ENCODE measurements around the gene VPS51.

The VPS51 gene

DNA sequence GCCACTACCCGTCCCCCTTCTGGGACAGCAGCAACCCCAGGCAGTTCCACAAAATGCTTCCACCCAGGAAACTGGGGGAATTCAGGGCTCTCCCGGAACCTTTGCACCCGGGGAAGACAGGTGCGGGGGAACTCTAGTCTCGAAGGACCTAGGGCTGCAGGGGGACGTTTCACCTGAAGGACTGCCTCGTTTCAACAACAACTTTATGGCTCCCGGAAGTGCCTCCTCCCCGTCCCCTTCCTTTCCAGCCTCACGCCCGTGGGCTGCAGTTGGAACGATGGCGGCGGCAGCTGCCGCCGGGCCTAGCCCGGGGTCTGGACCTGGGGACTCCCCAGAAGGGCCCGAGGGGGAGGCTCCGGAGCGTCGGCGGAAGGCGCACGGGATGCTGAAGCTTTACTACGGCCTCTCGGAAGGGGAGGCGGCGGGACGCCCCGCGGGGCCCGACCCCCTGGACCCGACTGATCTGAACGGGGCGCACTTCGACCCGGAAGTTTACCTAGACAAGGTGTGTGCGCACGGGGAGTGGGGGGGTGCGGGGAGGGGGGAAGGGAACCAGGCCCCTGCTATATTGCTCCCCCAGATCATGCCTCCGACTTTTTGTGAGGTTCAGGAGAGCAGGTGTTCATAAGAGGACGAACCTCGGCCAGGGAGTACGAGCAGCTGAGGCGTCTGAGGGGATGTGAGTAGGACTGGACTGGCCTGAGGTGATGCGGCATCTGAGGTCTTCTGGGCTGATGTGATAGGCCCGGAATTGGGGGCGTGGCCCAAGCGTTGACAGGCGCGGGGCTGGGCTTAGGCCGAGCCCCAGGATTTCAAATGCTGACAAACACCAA lies at the start of gene VPS51:
Gene VPS51, plus strand, starts transcription at position 241 of the 833 bp plus-strand sequence. Its CDS starts 37 bp downstream, at position 278.
- DNase-seq (ENCODE audit: low spot score): peak; percentile 90

DNA sequence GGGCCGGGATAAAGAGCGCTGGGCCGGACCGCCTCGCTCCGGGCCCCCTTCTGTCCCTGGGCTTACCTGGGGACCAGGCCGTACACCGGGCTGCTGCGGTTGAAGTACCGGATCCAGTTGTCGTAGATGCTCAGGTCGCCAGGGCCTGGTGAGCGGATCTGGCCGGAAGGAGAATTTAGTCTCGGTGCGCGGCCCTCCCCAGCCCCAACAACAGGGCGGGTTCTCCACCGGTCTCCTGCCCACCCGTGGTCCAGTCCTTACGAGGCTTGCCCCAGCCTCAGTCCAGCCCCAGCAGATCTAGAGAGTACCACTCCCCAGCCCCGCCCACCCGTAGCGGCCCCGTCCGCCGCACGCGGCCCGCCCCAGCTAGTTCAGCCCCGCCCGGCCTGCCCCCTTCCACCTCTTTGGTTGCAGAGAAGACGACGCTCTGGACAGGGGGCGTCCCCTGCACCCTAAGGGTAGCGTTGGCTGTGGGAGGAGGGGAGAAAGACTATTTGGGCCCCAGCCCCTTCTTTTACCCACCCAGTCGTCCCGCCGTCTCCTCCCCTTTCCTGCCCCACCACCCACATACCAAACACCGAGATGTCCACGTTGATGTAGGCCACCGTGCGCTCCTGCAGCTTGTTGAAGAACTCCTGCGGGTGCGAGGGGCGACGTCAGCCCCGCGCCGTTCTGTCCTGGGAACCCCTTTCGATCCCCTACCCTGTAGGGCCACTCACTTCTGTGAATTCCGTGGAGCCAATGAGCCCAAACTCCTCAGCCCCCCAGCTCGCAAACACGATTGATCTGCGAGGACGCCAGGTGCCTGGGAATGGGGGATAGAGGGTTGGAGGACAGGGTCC lies 48.2 kb upstream of the VPS51 start:
- DNase-seq (ENCODE audit: low spot score): no peak

DNA sequence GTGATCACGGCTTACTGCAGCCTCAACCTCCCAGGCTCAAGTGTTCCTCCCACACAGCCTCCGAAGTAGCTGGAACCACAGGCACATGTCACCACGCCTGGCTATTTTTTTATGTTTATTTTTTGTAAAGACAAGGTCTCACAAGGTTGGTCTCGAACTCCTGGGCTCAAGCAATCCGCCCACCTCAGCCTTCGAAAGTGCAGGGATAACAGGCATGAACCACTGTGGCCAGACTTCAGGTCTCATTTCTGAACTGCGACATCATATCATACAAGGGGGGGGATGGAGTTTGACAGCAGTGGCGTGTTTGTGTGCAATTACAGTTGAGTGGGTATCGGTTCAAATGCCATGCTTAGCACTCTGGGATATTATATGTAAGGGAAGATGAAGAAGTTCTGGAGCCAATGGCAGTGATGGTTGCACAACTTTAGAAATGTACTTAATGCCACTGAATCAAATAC lies 44.6 kb upstream of the VPS51 start:
- no peak for DNase-seq (ENCODE audit: low spot score)

DNA sequence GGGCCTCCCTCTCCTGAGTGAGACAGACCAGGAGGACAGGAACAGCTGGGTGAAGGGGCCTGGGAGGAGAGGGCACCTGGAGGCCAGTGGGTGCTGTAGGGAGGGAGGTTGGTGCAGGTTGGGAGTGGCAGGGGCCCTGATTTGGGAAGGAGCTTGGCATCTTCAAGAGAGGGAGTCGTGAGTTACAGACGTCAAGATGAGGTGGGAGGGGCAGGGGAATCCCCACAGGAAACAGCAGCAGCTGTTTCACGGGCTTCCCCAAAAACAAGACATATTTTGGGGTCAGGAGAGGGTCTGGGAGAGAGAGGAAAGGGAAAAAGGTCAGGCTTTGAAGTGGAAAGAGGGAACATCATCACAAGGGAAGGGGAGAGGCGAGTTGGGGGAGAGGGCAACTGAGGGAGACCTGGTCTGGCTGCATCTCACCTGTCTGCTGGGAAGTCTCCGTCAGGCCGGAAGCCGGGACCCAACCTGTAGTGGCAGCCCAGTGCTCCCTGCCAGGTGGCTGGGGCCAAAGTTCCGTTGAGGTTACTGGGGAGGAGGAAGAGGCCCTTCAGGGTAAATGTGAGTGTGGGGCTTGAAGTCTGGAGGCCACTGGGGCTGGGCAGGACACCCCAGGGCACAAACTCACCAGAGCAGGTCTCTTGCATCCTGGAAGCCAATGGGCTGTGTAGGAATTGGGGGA lies 42.0 kb upstream of the VPS51 start:
- no peak for DNase-seq (ENCODE audit: low spot score)

DNA sequence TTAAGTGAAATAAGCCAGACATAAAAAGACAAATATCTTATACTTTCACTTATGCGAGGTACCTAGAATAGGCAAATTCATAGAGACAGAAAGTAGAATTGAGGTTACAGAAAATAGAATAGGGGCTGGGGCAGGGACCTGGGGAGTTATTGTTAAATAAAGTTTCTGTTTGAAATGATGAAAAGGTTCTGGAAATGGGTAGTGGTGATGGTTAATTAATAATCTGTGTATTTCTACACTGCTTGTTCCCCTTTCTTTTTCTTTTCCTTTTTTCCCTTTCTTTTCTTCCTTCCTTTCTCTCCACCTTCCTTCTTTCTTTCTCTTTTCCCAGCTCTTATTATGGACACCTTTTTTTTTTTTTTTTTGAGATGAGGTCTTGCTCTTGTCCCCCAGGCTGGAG lies 40.5 kb upstream of the VPS51 start:
- DNase-seq (ENCODE audit: low spot score): no peak

DNA sequence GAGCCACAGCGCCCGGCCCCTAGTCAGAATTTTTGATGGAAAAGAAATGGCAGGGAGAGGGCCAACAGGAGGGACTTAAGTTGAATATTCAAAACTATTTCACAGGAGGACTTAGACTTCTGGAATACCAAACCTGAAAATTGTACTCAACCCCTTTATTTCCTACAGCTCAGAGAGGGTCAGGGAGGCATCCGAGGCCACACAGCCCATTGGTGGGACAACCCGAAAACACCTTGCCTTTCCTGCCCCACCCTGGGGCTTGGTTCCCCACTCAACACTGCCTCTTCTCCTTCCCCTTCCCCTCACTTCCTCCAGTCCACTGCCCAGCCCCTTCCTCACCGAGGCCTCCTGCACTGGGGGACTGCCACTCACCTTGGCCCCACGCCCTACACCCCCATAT lies 39.0 kb upstream of the VPS51 start:
- DNase-seq (ENCODE audit: low spot score): no peak

DNA sequence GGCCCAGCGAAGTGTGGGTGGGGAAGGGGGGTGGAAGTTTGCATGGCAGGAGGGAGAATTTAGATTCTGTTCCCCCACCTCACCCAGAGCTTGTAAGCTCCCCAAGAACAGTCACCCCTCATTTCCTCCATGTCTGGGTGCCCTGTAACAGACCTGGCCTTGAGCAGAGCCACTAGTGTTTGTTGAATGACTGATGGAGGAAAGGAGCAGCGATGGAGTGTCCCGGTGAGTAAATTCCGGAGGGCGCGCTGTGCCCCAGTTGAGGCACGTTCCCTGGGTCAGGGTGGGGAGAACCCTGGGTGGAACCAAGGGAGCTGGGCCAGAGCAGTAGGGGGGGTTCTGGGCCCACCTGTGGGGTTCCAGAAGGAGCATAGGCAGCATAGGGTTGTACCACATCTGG lies 38.5 kb upstream of the VPS51 start:
- no peak for DNase-seq (ENCODE audit: low spot score)

DNA sequence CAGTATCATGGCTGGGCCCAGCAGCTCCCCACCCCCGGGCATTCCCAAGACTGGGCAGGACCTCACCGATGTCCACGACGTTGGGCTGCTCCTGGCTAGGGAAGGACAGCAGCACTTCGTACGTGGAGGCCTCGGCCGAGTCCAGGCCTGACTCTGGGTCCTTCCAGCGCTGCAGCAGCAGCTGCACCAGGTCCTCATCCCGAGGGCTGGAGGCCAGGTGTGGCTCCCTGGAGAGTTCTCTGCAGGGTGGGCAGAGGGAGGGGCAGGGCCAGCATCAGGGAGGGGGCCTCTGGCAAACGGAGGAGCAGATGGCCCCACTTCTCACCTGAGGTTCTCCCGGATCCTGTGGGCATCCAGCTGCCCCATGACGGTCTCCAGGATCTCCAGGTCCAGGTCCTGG lies 38.0 kb upstream of the VPS51 start:
- DNase-seq (ENCODE audit: low spot score): no peak

DNA sequence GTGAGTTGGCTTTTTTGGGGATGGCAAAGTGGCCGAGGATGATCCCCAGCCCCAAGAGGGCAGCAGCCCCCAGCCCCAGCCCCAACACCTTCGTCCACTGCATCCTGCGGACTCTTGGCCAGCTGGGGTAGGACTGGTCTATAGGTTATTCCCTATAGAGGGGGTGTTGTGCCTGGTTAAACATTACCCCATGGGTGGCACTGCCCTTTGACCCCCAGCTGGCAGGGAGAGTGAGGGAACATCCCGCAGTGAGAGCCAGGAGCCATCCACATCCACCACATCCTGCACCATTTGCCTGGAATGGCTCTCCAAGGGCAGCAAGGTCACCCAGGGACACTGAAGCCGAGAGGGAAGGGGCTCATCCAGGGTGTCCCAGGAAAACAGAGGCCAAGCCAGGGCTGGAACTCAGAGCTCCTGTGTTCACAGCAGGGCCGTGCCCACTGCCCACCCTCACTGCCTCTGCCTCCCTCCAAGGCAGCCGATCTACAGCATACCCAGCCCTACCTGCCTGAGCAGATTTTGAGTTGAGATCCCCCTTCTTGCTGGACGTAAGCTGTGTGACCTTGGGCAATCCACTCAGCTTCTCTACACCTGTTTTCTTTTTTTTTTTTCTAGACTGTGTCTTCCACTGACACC lies 37.5 kb upstream of the VPS51 start, which contains the start of gene NAALADL1:
Gene NAALADL1, minus strand, starts transcription at position 135 of the 636 bp plus-strand sequence. Its CDS starts 32 bp downstream, at position 103.
- no peak for DNase-seq (ENCODE audit: low spot score)

DNA sequence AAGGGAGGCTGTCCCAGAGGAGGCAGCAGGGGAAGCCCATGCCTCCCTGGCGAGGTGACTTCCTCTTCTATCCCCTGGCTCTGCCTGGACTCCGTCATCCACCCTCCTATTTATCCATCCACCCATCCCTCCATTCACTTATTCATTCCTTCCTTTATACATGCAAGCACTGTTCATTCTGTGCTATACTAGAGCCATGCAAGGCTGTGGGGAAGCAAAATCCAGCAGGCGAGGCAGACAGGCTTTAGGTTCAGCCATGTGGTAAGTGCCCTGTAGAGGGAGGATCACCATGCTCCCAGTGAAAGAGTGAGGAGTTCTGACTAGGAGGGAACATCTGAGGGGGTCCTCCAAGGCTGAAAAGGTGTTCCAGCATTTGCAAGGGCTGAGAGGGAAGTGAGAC lies 36.5 kb upstream of the VPS51 start:
- DNase-seq (ENCODE audit: low spot score): no peak

DNA sequence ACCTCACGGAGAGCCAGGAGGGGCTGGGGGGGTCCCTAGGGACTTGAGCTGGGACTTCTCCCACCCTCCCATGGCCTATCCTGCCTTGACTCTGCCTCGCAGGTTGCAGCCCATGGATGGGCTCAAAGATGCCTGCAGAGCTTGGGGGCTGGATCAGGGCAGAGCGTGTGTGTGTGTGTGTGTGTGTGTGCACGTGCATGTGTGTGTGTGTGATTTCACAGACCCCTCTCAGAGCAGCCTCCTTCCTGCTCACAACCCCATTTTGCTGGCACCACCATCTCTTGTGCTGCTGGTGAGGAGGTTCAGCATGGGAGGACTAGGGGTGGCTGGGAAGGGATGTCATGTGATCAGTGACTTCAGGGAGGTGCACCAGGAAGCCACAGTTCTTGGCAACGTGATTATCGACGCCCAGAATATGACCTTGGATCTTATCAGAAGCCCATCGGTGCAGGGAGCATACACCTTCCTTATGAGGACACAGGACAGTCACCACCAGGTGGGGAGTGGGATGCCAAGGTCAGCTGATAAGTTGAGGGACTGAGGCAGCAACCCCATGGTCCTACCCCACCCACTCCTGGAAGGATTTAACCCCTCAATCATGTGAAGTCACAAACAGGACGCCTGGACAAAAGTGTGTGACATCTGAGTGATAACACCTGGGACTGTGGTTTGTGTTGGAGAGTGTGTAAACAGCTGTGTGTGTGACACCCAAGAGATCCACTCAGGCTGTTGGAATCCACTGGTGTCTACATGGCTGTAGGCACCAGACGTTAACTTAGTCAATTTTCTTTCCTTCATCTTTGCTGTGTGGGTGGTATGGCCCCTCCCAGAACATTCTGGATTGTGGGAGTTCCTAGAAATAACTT lies 35.8 kb upstream of the VPS51 start:
- DNase-seq (ENCODE audit: low spot score): no peak

DNA sequence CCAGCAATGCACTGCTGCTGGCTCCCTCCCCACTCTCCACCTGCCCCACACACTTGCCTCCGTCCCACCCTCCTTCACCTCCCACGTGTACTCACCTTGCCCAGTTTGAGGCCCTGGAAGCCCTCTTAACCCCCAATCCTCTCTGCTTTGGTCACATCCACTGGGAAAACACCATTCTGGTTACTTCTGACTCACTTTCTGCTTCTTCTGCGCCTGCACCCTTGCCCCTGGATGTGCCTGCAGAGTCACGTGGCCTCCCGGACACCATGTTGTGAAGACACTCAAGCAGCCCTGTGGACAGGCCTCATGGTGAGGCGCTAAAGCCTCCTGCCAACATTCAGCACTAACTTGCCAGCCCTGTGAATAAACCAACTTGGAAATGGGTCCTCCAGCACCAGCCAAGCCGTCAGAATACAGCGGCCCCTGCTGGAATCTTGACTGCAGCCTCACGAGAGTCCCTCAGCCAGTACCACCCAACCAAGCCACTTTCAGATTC lies 35.1 kb upstream of the VPS51 start:
- no peak for DNase-seq (ENCODE audit: low spot score)

DNA sequence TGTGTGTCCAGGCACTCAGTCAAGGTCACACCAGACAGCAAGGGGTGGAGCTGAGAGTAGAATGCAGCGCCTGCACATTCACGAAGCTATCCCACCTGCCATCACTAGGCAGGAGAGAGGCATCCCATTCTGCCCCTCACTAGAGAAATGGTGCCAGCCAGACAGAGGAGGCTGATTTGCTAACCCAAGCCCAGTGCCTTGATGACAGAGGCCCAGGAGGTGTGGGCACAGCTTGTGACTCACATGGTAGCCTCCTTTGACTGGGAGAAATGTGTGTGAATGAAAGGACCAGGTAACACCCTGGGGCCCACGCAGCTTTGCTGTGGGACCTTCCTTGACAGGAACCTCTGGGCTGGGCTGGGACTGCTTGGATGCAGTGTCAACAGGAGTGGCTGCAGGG lies 32.5 kb upstream of the VPS51 start:
- DNase-seq (ENCODE audit: low spot score): no peak

DNA sequence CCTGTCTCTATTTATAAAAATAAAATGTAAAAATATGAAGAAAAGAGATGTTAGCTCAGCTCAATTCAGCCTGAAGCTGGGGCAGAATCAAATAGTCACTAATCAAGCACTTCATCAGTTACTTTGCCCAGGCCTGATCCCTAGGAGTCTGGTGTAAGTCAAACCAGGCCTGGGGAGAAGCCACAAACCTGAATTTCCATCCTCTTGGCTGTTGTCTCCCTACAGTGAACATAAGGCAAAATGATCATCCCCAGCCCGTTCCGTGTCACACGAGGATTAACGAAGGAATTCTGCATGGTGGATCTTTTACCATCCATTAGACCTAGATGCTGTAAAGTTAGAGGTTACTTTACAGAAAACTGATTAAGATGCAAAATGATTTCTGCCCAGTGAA lies 31.2 kb upstream of the VPS51 start:
- no peak for DNase-seq (ENCODE audit: low spot score)

DNA sequence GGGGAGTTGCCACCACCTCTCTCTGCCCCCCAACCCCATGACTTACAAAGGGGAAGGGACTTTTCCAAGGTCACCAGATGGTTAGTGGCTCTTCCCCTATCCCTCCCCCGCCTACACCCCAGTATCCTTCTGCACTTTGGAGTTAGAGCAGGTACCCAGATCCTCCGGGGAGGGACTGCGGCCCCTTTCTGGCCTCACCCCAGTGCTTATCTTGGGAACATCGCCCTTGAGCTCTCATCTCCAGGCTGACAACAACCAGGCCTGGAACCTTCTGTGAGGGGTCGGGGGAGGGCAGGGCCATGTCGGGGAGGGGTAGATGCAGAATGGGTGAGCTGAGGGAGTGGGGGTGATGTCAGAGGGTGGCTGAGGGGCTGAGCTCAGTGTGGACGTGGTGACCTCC lies 30.2 kb upstream of the VPS51 start:
- DNase-seq (ENCODE audit: low spot score): no peak

DNA sequence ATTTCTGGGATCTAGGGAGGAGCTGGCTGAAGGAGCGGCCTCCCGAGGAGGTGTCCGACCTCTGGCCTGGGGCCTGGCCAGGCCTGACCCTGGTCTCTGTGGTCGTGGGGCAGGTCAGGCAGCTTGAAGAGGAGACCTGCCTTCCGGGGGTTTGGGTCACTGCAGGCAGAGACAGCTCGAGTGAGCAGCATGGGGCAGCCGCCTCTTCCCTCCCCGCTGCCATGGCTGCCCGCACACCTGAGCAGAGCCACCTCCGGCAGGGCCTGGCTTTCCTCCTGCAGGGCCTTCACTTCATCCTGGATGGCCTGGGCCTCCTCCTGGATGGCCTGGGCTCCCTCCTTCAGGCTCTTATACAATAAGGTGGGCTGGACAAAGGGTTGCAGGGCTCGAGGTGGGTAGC lies 29.7 kb upstream of the VPS51 start:
- DNase-seq (ENCODE audit: low spot score): no peak

DNA sequence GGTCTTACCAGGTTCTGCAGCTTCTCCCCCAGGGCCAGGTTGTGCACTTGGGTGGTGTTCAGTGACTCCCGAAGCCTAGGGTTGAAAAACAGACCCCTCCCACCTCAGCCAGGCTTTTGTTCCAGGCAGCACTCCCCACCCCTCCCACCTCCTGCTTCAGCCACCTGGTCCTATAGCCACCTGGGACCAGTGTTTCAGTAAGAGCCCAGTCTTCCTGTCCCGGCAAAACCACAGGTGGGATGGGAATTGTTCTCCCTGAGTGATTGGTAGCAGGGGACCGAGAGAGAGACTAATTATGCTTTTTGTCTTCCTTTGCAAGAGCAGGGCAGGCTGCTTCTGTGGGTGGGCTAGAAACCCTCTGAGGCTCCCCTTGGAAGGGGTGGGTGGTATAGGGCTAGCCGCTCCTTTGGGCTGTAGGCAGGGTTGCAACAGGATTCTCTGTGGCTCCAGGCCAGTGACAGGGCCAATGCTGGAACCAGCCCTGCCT lies 29.2 kb upstream of the VPS51 start:
- DNase-seq (ENCODE audit: low spot score): no peak

DNA sequence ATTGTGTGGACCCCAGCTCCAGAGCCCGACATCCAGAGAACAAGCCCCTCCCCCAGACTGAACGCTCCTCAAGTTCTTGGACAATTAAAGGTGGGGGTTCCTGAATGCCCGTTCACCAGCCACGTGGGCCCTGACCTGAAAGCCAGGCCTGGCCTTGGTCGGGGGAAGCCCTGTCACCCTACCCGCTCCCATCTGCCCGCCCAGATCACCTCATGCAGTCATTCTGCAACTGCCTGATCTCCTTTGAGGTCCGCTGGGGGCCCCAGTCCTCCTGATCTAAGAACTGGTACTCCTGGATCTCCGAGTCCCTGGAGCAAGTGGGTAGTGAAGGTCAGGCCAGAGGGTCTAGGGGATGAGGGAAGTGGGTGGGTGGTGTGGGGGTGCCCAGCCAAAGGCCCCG lies 28.6 kb upstream of the VPS51 start:
- DNase-seq (ENCODE audit: low spot score): no peak

DNA sequence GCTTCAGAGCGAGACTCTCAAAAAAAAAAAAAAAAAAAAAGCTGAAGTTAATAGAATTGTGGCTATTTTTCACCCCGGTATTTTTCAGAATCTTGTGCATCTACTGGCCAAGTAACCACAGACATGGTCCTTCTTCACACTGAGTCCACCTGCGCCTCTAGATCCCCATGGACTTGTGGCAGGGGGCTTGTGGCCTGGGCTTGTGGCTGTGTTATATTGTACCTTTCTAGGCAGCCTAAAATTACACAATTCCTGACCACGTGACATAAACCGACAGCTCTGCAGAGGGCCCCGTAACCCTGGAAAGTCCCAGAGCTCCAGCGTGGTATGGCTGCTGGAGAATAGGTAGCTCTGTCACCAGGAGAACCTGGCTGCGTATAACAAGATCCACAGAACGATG lies 26.8 kb upstream of the VPS51 start:
- no peak for DNase-seq (ENCODE audit: low spot score)

DNA sequence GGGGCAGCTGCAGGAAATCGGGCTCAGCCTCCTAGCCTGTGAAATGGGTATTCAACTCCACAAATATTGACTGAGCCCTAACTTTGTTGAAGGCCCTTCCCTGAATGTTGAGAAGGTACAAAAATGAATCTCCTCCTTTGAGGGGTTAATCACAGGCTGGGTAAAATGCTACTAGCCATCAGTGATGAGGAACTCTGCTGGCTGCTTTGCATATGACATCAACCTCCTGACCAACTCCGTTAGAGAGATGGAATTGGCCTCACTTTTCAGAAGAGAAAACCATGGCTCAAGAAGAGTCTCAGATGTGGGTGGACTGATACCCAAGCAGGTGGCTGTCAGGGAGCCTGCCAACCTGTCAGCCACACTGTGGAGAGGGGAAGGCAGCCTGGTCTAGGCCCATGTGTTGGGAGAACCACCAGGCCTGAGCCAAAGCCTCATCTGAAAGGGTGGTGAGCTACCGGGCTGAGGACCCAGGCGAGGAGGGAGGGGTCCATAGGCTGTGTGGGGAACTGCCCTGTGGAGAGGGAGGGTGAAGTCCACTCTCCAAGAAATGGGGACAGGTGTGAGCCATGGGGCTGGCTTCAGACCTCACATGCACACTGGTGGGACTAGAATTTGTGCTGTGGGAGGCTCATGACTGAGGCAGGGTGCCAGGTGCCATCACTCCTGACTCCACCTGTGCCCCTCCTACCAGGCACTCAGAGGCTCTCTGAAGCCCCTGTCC lies 23.9 kb upstream of the VPS51 start:
- no peak for DNase-seq (ENCODE audit: low spot score)

Measured in pons (tissue), 1 donor.